Measurements from ENCODE around the gene PROSER2. TPM values are rescaled to one million over a fixed set of nuclear protein-coding genes. Genes with fewer than 3 reads are reported as not detected.

PROSER2 gene
- total RNA-seq, 1 donor from 2014 or later = 15.2 TPM

DNA sequence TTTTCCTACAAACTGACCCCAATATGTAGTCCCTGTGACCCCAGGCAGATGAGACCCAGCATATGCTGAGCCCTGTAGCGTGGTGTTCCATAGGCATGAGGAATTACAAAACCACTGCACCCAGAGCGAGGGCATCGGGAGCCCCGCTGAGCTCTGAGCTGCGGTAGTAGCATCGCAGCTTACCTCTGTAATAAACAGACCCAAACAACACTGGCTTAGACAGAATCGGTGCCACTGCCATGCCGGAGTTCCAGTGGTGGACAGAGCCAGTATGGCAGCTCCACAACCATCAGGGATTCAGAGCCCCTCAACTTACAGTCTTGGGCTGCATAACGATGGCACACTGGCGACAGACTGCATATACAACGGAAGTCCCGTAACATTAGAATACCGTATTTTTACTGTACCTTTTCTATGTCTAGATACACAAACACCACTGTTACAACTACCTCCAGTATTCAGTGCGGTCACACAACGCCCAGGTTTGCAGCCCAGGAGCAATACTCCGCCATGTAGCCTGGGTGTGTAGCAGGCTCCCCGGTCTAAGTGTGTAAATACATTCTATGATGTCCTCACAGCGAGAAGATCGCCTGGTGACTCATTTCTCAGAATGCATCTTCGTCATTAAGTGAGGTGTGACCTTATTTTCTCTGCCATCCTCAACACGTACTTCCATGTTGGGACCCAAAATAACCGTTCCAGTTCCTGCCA is 68.8 kb downstream of the PROSER2 start:
- no peaks in the 10 kb centered on the region for H3K4me1 Mint-ChIP-seq (ENCODE audit: low read depth)
- DNase-seq (ENCODE audit: low spot score) = peak; percentile 29
- H3K27ac Mint-ChIP-seq (ENCODE audit: unreplicated experiment) = no peak overlapping the region
- no peaks in the 10 kb centered on the region for H3K9me3 Mint-ChIP-seq (ENCODE audit: low read depth)
- no peak overlapping the region for H3K4me3 Mint-ChIP-seq (ENCODE audit: unreplicated experiment)
- no peaks in the 10 kb centered on the region for H3K36me3 Mint-ChIP-seq (ENCODE audit: low read depth)
- TF ChIP-seq, protein P1, sequence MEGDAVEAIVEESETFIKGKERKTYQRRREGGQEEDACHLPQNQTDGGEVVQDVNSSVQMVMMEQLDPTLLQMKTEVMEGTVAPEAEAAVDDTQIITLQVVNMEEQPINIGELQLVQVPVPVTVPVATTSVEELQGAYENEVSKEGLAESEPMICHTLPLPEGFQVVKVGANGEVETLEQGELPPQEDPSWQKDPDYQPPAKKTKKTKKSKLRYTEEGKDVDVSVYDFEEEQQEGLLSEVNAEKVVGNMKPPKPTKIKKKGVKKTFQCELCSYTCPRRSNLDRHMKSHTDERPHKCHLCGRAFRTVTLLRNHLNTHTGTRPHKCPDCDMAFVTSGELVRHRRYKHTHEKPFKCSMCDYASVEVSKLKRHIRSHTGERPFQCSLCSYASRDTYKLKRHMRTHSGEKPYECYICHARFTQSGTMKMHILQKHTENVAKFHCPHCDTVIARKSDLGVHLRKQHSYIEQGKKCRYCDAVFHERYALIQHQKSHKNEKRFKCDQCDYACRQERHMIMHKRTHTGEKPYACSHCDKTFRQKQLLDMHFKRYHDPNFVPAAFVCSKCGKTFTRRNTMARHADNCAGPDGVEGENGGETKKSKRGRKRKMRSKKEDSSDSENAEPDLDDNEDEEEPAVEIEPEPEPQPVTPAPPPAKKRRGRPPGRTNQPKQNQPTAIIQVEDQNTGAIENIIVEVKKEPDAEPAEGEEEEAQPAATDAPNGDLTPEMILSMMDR (IDR thresholded peaks at IDR 0.05) = no peak
- no peaks in the 10 kb centered on the region for H3K27me3 Mint-ChIP-seq (ENCODE audit: low read depth)

GRCh38 chr10:11893749-11894278 is 70.7 kb downstream of the PROSER2 start:
- no peak for DNase-seq (ENCODE audit: low spot score)
- Mint-ChIP-seq H3K4me3 (ENCODE audit: unreplicated experiment) (peak overlapping the region; percentile 50), H3K4me1 (ENCODE audit: low read depth) (peaks cover 12% of the 10 kb centered on the region), H3K27me3 (ENCODE audit: low read depth) (no peaks in the 10 kb centered on the region), H3K9me3 (ENCODE audit: low read depth) (no peaks in the 10 kb centered on the region), H3K27ac (ENCODE audit: unreplicated experiment) (no peak overlapping the region), H3K36me3 (ENCODE audit: low read depth) (no peaks in the 10 kb centered on the region)
- TF ChIP-seq, protein P1 (IDR thresholded peaks at IDR 0.05) = no peak

DNA sequence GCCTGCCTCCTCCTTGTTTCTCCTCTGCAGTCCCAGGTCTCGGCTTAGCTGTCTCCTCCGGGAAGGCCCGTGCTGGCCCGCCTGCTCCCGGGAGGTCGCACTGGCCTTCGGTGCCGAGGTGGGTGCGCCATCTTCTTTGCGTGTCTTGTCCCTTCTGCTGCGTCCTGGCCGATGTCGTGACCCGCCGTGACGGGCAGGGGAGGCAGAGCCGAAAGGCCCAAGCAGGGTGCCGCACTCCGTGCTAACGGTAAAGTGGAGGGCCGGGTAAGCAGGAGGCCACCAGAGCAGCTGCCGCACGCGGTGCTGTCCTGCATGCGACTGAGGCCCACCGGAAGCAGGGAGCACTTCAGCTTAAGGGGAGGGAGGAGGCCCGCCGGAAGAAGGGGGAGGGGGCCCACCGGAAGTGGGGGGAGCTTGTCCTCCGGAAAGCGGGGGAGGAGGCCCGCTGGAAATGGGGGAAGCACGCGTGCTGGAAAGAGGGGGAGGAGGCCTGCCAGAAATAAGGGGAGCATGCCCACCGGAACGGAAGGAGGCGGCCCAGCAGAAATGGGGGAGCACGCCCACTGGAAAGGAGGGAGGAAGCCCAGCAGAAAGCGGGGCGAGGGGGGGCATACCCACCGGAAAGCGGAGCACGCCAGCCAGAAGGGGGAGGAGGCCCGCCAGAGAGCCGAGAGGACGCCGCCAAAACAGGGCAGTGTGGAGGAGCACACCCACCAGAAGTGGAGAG is 71.4 kb downstream of the PROSER2 start:
- no peak for DNase-seq (ENCODE audit: low spot score)
- Mint-ChIP-seq H3K4me1 (ENCODE audit: low read depth) (peaks cover 13% of the 10 kb centered on the region), H3K36me3 (ENCODE audit: low read depth) (no peaks in the 10 kb centered on the region), H3K9me3 (ENCODE audit: low read depth) (no peaks in the 10 kb centered on the region), H3K27me3 (ENCODE audit: low read depth) (no peaks in the 10 kb centered on the region), H3K4me3 (ENCODE audit: unreplicated experiment) (peak overlapping the region; percentile 50), H3K27ac (ENCODE audit: unreplicated experiment) (peak overlapping the region; percentile 68)
- TF ChIP-seq, protein P1 (IDR thresholded peaks at IDR 0.05) = no peak

GRCh38 chr10:11895108-11895466 is 71.9 kb downstream of the PROSER2 start:
- Mint-ChIP-seq H3K4me3 (ENCODE audit: unreplicated experiment) (no peak overlapping the region), H3K27me3 (ENCODE audit: low read depth) (no peaks in the 10 kb centered on the region), H3K27ac (ENCODE audit: unreplicated experiment) (peak overlapping the region; percentile 36), H3K4me1 (ENCODE audit: low read depth) (peaks cover 13% of the 10 kb centered on the region), H3K9me3 (ENCODE audit: low read depth) (no peaks in the 10 kb centered on the region), H3K36me3 (ENCODE audit: low read depth) (no peaks in the 10 kb centered on the region)
- TF ChIP-seq, protein P1 (IDR thresholded peaks at IDR 0.05) = no peak
- no peak for DNase-seq (ENCODE audit: low spot score)

- no peak for DNase-seq (ENCODE audit: low spot score)
- peaks cover 13% of the 10 kb centered on the region for H3K4me1 Mint-ChIP-seq (ENCODE audit: low read depth)
- H3K27me3 Mint-ChIP-seq (ENCODE audit: low read depth) = no peaks in the 10 kb centered on the region
- H3K27ac Mint-ChIP-seq (ENCODE audit: unreplicated experiment) = no peak overlapping the region
- no peak overlapping the region for H3K4me3 Mint-ChIP-seq (ENCODE audit: unreplicated experiment)
- H3K9me3 Mint-ChIP-seq (ENCODE audit: low read depth) = no peaks in the 10 kb centered on the region
- TF ChIP-seq, protein P1 (IDR thresholded peaks at IDR 0.05) = no peak
- no peaks in the 10 kb centered on the region for H3K36me3 Mint-ChIP-seq (ENCODE audit: low read depth)
Observed at GRCh38 chr10:11895598-11895997, 72.4 kb downstream of the PROSER2 start.
